H1 (cell line): ENCODE measurements around the gene PLEK2. TPM values are rescaled to one million over a fixed set of nuclear protein-coding genes. Genes with fewer than 3 reads are reported as not detected.

ENCODE experiments used
- CTCF ChIA-PET: fragments of 300-600 bp; sonication (Branson Sonifier 250); formaldehyde crosslinking; loops from one replicate; lab custom pipeline; 2021; ENCODE audit not compliant: partially characterized antibody; lab: Charles Lee
- POLR2A ChIA-PET: fragments of 300-600 bp; sonication (Branson Sonifier 250); formaldehyde crosslinking; loops from one replicate; lab custom pipeline; 2021; ENCODE audit warnings: inconsistent platforms; ENCODE audit not compliant: partially characterized antibody; lab: Charles Lee
- DNase-seq, 2 experiments: peaks; one replicate each; pipeline versions ENCODE4 v3.0.0 to v3.0.0-alpha.2; 2010 to 2022; ENCODE audit warnings: low spot score in 2 of 2, low read depth in 1 of 2, mixed read lengths in 1 of 2
- FAIRE-seq: peaks from 2 replicates; lab custom pipeline; 2011; peaks lifted over from hg19 to GRCh38; lab: Jason Lieb, UNC
- H2AFZ ChIP-seq: 2 replicates; pipeline ENCODE4 v1.8.1; 2012; ENCODE audit warnings: low read length, inconsistent platforms
- H2AK5ac ChIP-seq: 2 replicates; pipeline ENCODE4 v1.6.1; 2013; ENCODE audit warnings: low read depth, low read length
- H2BK120ac ChIP-seq: replicated peaks from 2 replicates; pipeline ENCODE3; 2013; ENCODE audit warnings: low read depth, low read length, inconsistent platforms
- H2BK12ac ChIP-seq: 2 replicates; pipeline ENCODE4 v1.6.1; 2013; ENCODE audit warnings: low read depth, low read length
- H2BK15ac ChIP-seq: 2 replicates; pipeline ENCODE4 v1.6.1; 2013; ENCODE audit warnings: low read length
- H2BK20ac ChIP-seq: 2 replicates; pipeline ENCODE4 v1.6.1; 2013; ENCODE audit warnings: low read length
- H2BK5ac ChIP-seq: 2 replicates; pipeline ENCODE4 v1.6.1; 2013; ENCODE audit warnings: low read depth, low read length
- H3K14ac ChIP-seq: 2 replicates; pipeline ENCODE4 v1.6.1; 2013; ENCODE audit warnings: inconsistent platforms; ENCODE audit not compliant: insufficient read length
- H3K18ac ChIP-seq: 2 replicates; pipeline ENCODE4 v1.6.1; 2013; ENCODE audit warnings: low read length; ENCODE audit errors: extremely low read depth
- H3K23ac ChIP-seq: 2 replicates; pipeline ENCODE4 v1.6.1; 2013; ENCODE audit warnings: inconsistent platforms; ENCODE audit not compliant: insufficient read length
- H3K23me2 ChIP-seq: 2 replicates; pipeline ENCODE4 v1.6.1; 2013; ENCODE audit warnings: low read depth, low read length
- H3K27ac ChIP-seq: 2 replicates; pipeline ENCODE4 v1.6.1; 2011; ENCODE audit warnings: low read depth, low read length, inconsistent platforms
- H3K27me3 ChIP-seq, 4 experiments: replicated peaks in 1 of 4; 1 replicate in 1 of 4; 2 replicates in 3 of 4; pipeline versions ENCODE4 v1.6.1 to v1.8.1; 2011 to 2013; ENCODE audit warnings: low read length in 3 of 4, mild to moderate bottlenecking in 3 of 4, inconsistent platforms in 2 of 4, mixed read lengths in 2 of 4, moderate library complexity in 1 of 4; ENCODE audit not compliant: control insufficient read depth in 3 of 4, insufficient read depth in 3 of 4; ENCODE audit errors: extremely low read depth in 1 of 4
- H3K36me3 ChIP-seq, 4 experiments: 2 replicates each; pipeline versions ENCODE4 v1.6.1 to v1.8.1; 2011 to 2013; ENCODE audit warnings: mild to moderate bottlenecking in 4 of 4, low read length in 3 of 4, moderate library complexity in 2 of 4, control low read depth in 1 of 4, inconsistent platforms in 1 of 4; ENCODE audit not compliant: insufficient read depth in 4 of 4, control insufficient read depth in 2 of 4
- H3K4ac ChIP-seq: replicated peaks from 2 replicates; pipeline ENCODE3; 2013; ENCODE audit warnings: low read length, low read depth, mixed read lengths, inconsistent platforms; ENCODE audit not compliant: insufficient read length
- H3K4me1 ChIP-seq, 4 experiments: replicated peaks in 1 of 4; 1 replicate in 1 of 4; 2 replicates in 3 of 4; pipeline versions ENCODE4 v1.6.1 to v1.8.1; 2011 to 2013; ENCODE audit warnings: low read length in 3 of 4, inconsistent platforms in 2 of 4, mixed read lengths in 1 of 4; ENCODE audit not compliant: insufficient read depth in 4 of 4, control insufficient read depth in 3 of 4
- H3K4me2 ChIP-seq, 2 experiments: 2 replicates each; pipeline versions ENCODE4 v1.6.1 to v1.8.1; 2011 to 2013; ENCODE audit warnings: low read depth in 2 of 2, low read length in 2 of 2, control low read depth in 1 of 2, inconsistent platforms in 1 of 2, mild to moderate bottlenecking in 1 of 2; ENCODE audit not compliant: insufficient read depth in 1 of 2
- H3K4me3 ChIP-seq, 4 experiments: fragments of 200-600, 300-600 bp in 1 of 4; sonication (generic), shearing (Covaris generic), sonication (Bioruptor Twin) in 1 of 4; 2 replicates each; pipeline versions ENCODE4 v1.5.1 to v1.8.1; 2011 to 2016; ENCODE audit warnings: low read length in 4 of 4, low read depth in 3 of 4, control low read depth in 2 of 4, inconsistent platforms in 2 of 4, mild to moderate bottlenecking in 2 of 4, mixed read lengths in 1 of 4, moderate library complexity in 1 of 4; ENCODE audit not compliant: insufficient read depth in 2 of 4; ENCODE audit errors: extremely low read depth in 1 of 4
- H3K56ac ChIP-seq: replicated peaks from 2 replicates; pipeline ENCODE3; 2013; ENCODE audit warnings: low read depth, mild to moderate bottlenecking, mixed read lengths, low read length, inconsistent platforms; ENCODE audit not compliant: insufficient read length
- H3K79me1 ChIP-seq: 2 replicates; pipeline ENCODE4 v1.6.1; 2013; ENCODE audit warnings: low read depth, low read length, control low read depth
- H3K79me2 ChIP-seq, 2 experiments: 2 replicates each; pipeline versions ENCODE4 v1.6.1 to v1.8.1; 2012 to 2013; ENCODE audit warnings: low read length in 2 of 2, mild to moderate bottlenecking in 2 of 2, inconsistent platforms in 1 of 2; ENCODE audit not compliant: insufficient read depth in 2 of 2, control insufficient read depth in 1 of 2
- H3K9ac ChIP-seq, 4 experiments: replicated peaks in 1 of 4; 1 replicate in 1 of 4; 2 replicates in 3 of 4; pipeline versions ENCODE4 v1.6.1 to v1.8.1; 2011 to 2013; ENCODE audit warnings: low read depth in 3 of 4, low read length in 3 of 4, control low read depth in 2 of 4, mild to moderate bottlenecking in 2 of 4, moderate library complexity in 2 of 4, inconsistent platforms in 1 of 4; ENCODE audit errors: extremely low read depth in 1 of 4
- H3K9me3 ChIP-seq, 2 experiments: 2 replicates each; pipeline versions ENCODE4 v1.6.1 to v1.8.1; 2012 to 2013; ENCODE audit warnings: mild to moderate bottlenecking in 2 of 2, moderate library complexity in 2 of 2, control low read depth in 1 of 2, inconsistent platforms in 1 of 2, low read depth in 1 of 2, low read length in 1 of 2, mixed read lengths in 1 of 2; ENCODE audit not compliant: insufficient read depth in 2 of 2
- H4K20me1 ChIP-seq, 2 experiments: replicated peaks in 1 of 2; 2 replicates each; pipeline versions ENCODE3 to v1.8.1; 2011 to 2013; ENCODE audit warnings: inconsistent platforms in 2 of 2, low read length in 2 of 2, mild to moderate bottlenecking in 1 of 2; ENCODE audit not compliant: insufficient read depth in 2 of 2, control insufficient read depth in 1 of 2
- H4K5ac ChIP-seq: 2 replicates; pipeline ENCODE4 v1.6.1; 2013; ENCODE audit warnings: low read length, low read depth, mixed read lengths, inconsistent platforms; ENCODE audit not compliant: insufficient read length
- H4K8ac ChIP-seq: 2 replicates; pipeline ENCODE4 v1.8.0; 2013; ENCODE audit warnings: mild to moderate bottlenecking, moderate library complexity, low read length, inconsistent platforms; ENCODE audit not compliant: insufficient read depth; ENCODE audit errors: extremely low read depth
- H4K91ac ChIP-seq: replicated peaks from 2 replicates; pipeline ENCODE3; 2013; ENCODE audit warnings: low read length, mixed read lengths, inconsistent platforms; ENCODE audit not compliant: insufficient read length
- JUND ChIP-seq: IDR thresholded peaks from 2 replicates; pipeline ENCODE4 v1.6.1; 2011; ENCODE audit warnings: mild to moderate bottlenecking, improper control_type of control experiment, low read length
- RAD21 ChIP-seq, 2 experiments: IDR thresholded peaks in 1 of 2; conservative IDR thresholded peaks in 1 of 2; 2 replicates each; pipeline ENCODE4 v1.6.1; 2011; ENCODE audit warnings: low read depth in 2 of 2, low read length in 2 of 2, improper control_type of control experiment in 1 of 2, inconsistent platforms in 1 of 2, mild to moderate bottlenecking in 1 of 2, moderate library complexity in 1 of 2
- WGBS, 2 experiments: shearing (Covaris generic) in 1 of 2; methylation state at CpG; one replicate each; pipeline versions ENCODE4 v1.1.6 to v1.1.7; 2013 to 2015; ENCODE audit warnings: low lambda C conversion rate in 2 of 2, mixed read lengths in 2 of 2, inconsistent platforms in 1 of 2, low coverage in 1 of 2, missing lambda C conversion rate in 1 of 2; ENCODE audit not compliant: insufficient replicate concordance in 2 of 2, insufficient coverage in 1 of 2, insufficient read length in 1 of 2; ENCODE audit errors: extremely low coverage in 1 of 2, missing lambda C conversion rate in 1 of 2; 5-methylcytosine and 5-hydroxymethylcytosine counted together
- polyA plus RNA-seq, 7 experiments: library from polyadenylated mRNA; depleted of rRNA in 3 of 7; stranded (reverse) in 5 of 7; unstranded in 2 of 7; fragments of >200 nt in 5 of 7; fragments of 200-250 nt in 2 of 7; gene quantifications; 1 replicate in 5 of 7; 2 replicates in 1 of 7; 4 replicates in 1 of 7; pipeline versions ENCODE4 v1.2.1 to v1.2.3, GENCODE V29; 2011 to 2013; ENCODE audit warnings: missing spikeins in 2 of 7, mixed read lengths in 2 of 7
- total RNA-seq: library from RNA; stranded (reverse); fragmentation: NEBNext Ultra II Directional; extraction: Animal tissue kit (Norgen Biotek cat#: 25700); gene quantifications from 2 replicates; pipeline ENCODE4 v1.2.1, GENCODE V29; 2021
- TF ChIP-seq, protein P1 (sequence below), 3 experiments: IDR thresholded peaks; 1 replicate in 2 of 3; 2 replicates in 1 of 3; pipeline versions ENCODE4 v1.5.1 to v1.6.1; 2011; ENCODE audit warnings: low read length in 3 of 3, mild to moderate bottlenecking in 3 of 3, inconsistent platforms in 2 of 3, low read depth in 1 of 3, moderate library complexity in 1 of 3; ENCODE audit not compliant: insufficient read depth in 1 of 3; ENCODE audit errors: control extremely low read depth in 1 of 3

The PLEK2 gene
- total and polyA plus RNA-seq, 2 of the 8 experiments (the other 6 are each of a cell fraction or from before 2014, with no cell fraction given), result 0.41 to 2.1 TPM

DNA sequence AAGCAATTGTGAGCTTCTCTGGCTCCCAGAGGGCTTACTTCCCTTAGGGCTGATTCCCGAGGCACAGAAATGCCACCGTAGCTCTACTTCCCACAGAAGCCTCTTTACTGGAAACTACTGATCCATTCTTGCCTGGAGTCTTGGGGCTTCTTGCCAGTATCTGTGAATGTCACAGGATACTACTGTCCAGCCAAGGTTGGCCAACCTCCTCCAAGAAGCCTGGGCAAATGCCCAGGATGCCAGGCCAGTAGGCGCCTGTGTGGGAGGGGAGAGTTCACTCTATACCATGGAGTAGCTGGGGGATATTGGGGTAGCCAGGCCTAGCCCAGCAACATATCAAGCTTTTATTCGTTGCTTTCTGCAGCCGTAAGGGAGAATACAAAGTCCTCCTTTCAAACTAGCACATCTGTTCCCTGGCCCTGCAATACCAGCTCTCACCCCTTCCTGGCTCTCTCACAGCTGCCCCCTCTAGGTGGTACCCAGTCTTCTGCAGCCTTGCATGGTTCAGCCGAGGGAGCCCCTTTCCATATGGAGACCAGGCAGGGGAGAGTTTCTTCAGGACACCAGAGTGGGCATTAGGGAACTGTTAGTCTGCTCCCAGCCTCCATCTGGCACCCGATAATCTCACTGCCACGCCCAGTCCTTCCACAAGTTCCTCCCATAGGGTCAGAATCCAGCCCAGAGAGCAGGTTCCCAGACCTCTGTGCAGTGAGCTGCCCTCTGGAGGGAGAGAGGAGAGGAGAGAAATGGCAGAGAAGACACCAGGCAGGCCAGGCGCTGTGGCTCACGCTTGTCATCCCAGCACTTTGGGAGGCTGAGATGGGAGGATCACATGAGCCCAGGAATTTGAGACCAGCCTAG is 24.3 kb upstream of the PLEK2 start:
- Histone ChIP-seq H3K4me3 (no peak overlapping the region), H3K27me3 (no peaks in the 10 kb centered on the region), H4K5ac (no peak overlapping the region), H2BK20ac (no peak overlapping the region), H3K4me1 (no peaks in the 10 kb centered on the region), H2AK5ac (no peak overlapping the region), H3K4ac (no peak overlapping the region), H4K8ac (no peak overlapping the region), H3K9me3 (no peaks in the 10 kb centered on the region), H2BK12ac (no peak overlapping the region), H4K91ac (no peak overlapping the region), H2BK15ac (no peak overlapping the region), H3K4me2 (no peak overlapping the region), H3K79me2 (no peaks in the 10 kb centered on the region), H3K23ac (no peak overlapping the region), H4K20me1 (no peaks in the 10 kb centered on the region), H3K79me1 (no peaks in the 10 kb centered on the region; the same call in 1 of the 2 replicates), H3K36me3 (no peaks in the 10 kb centered on the region), H3K56ac (no peak overlapping the region), H2BK5ac (no peak overlapping the region), H3K18ac (no peak overlapping the region), H3K9ac (no peak overlapping the region), H3K14ac (no peak overlapping the region), H2AFZ (no peak overlapping the region), H3K23me2 (no peaks in the 10 kb centered on the region), H3K27ac (no peak overlapping the region), H2BK120ac (no peak overlapping the region)
- CTCF ChIA-PET, result interaction anchor here (0.5 to 10.0 kb wide), 23 partner anchors 9 to 955 kb away, joined by 3 to 115 read pairs (median 5); partner anchors contain the start of gene PIGH
- FAIRE-seq, result no peak
- DNase-seq, result no peak
- TF ChIP-seq JUND (no peak), RAD21 (IDR thresholded peaks at IDR 0.05 in 1 of 2, conservative IDR thresholded peaks at IDR 0.05 in 1 of 2; ENCODE audit: low read depth in 2 of 2, low read length in 2 of 2) (peak in 1 of 2 experiments; percentile 34; a peak in 2 of 4 replicates)
- TF ChIP-seq, protein P1, sequence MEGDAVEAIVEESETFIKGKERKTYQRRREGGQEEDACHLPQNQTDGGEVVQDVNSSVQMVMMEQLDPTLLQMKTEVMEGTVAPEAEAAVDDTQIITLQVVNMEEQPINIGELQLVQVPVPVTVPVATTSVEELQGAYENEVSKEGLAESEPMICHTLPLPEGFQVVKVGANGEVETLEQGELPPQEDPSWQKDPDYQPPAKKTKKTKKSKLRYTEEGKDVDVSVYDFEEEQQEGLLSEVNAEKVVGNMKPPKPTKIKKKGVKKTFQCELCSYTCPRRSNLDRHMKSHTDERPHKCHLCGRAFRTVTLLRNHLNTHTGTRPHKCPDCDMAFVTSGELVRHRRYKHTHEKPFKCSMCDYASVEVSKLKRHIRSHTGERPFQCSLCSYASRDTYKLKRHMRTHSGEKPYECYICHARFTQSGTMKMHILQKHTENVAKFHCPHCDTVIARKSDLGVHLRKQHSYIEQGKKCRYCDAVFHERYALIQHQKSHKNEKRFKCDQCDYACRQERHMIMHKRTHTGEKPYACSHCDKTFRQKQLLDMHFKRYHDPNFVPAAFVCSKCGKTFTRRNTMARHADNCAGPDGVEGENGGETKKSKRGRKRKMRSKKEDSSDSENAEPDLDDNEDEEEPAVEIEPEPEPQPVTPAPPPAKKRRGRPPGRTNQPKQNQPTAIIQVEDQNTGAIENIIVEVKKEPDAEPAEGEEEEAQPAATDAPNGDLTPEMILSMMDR (IDR thresholded peaks at IDR 0.05; ENCODE audit: control extremely low read depth in 1 of 3, insufficient read depth in 1 of 3, low read depth in 1 of 3, low read length in 3 of 3), result peak; percentile 52 to 89 (median 52)
- 86% methylated on average over 10 of the region's 10 CpGs; no CpG with 5 or more reads in 1 of the 2 experiments for WGBS, 2 experiments
- POLR2A ChIA-PET, result interaction anchor here (1.3 to 1.8 kb wide), 3 partner anchors 9 to 259 kb away, joined by 3 to 7 read pairs (median 3); partner anchors contain the start of gene RDH11
